HepG2 (cell line): ENCODE measurements around the gene FGF18. TPM values are rescaled to one million over a fixed set of nuclear protein-coding genes. Genes with fewer than 3 reads are reported as not detected.

Experiments used
- CBX2 ChIP-seq, 2 experiments: fragments of 200-600 bp in 1 of 2; sonication (generic); formaldehyde crosslinking in 1 of 2; IDR thresholded peaks; 2 replicates each; pipeline versions ENCODE4 v1.7.0 to v1.8.1; 2018 to 2022; ENCODE audit warnings: low read depth in 2 of 2, low read length in 1 of 2, mild to moderate bottlenecking in 1 of 2, missing genetic modification reagents in 1 of 2
- CTCF ChIP-seq: sonication (generic); formaldehyde crosslinking; IDR thresholded peaks from 2 replicates; pipeline ENCODE4 v1.5.0; 2020; ENCODE audit warnings: mild to moderate bottlenecking, missing genetic modification reagents, moderate library complexity
- GTF2F1 ChIP-seq: fragments of 150-350 bp; IDR thresholded peaks from 2 replicates; pipeline ENCODE4 v1.6.1; 2014; ENCODE audit warnings: low read length
- HMG20A ChIP-seq: IDR thresholded peaks from 2 replicates; pipeline ENCODE4 v1.6.1; 2016; ENCODE audit warnings: borderline replicate concordance
- IRX3 ChIP-seq: sonication (generic); formaldehyde crosslinking; IDR thresholded peaks from 2 replicates; pipeline ENCODE4 v1.8.1; 2023; ENCODE audit warnings: mild to moderate bottlenecking, low read depth, missing genetic modification reagents, borderline replicate concordance
- KDM5A ChIP-seq: fragments of 200-600 bp; sonication (generic); IDR thresholded peaks from 2 replicates; pipeline ENCODE4 v1.7.0; 2018; ENCODE audit warnings: antibody characterized with exemption, mild to moderate bottlenecking, low read length, borderline replicate concordance
- MYC ChIP-seq: sonication (generic); formaldehyde crosslinking; IDR thresholded peaks from 2 replicates; pipeline ENCODE4 v1.9.0; 2021; ENCODE audit warnings: missing genetic modification reagents, borderline replicate concordance
- ZNF124 ChIP-seq: sonication (generic); formaldehyde crosslinking; IDR thresholded peaks from 2 replicates; pipeline ENCODE4 v1.4.0; 2020; ENCODE audit warnings: missing genetic modification reagents
- ZNF282 ChIP-seq: fragments of 450-650 bp; IDR thresholded peaks from 2 replicates; pipeline ENCODE4 v1.6.1; 2018; ENCODE audit not compliant: partially characterized antibody
- ZNF335 ChIP-seq: sonication (generic); formaldehyde crosslinking; IDR thresholded peaks from 2 replicates; pipeline ENCODE4 v1.4.0; 2020; ENCODE audit warnings: missing genetic modification reagents
- ZNF740 ChIP-seq: sonication (generic); formaldehyde crosslinking; IDR thresholded peaks from 2 replicates; pipeline ENCODE4 v1.4.0; 2020; ENCODE audit warnings: missing genetic modification reagents
- ZNF788 ChIP-seq: sonication (generic); formaldehyde crosslinking; IDR thresholded peaks from 2 replicates; pipeline ENCODE4 v1.5.0; 2020; ENCODE audit warnings: mild to moderate bottlenecking, missing genetic modification reagents, borderline replicate concordance
- polyA plus RNA-seq, 8 experiments: library from polyadenylated mRNA; depleted of rRNA in 3 of 8; stranded (reverse) in 7 of 8; unstranded in 1 of 8; fragments of >200 nt; fragmentation: Illumina TruSeq in 4 of 8; extraction: Trizol in 4 of 8; gene quantifications; 2 replicates each; pipeline versions ENCODE4 v1.2.1 to v1.2.3, GENCODE V29; 2011 to 2016; ENCODE audit warnings: low read depth in 4 of 8, missing spikeins in 1 of 8, mixed read lengths in 1 of 8; ENCODE audit not compliant: insufficient read depth in 1 of 8
- total RNA-seq, 5 experiments: library from RNA; depleted of rRNA; stranded (reverse); fragments of >200 nt; fragmentation: Illumina TruSeq; extraction: Trizol; gene quantifications; 2 replicates each; pipeline ENCODE4 v1.2.3, GENCODE V29; 2016; ENCODE audit warnings: low read depth in 1 of 5
- TF ChIP-seq, protein P1 (sequence below): sonication (generic); formaldehyde crosslinking; IDR thresholded peaks from 2 replicates; pipeline ENCODE4 v1.4.0; 2020; ENCODE audit warnings: missing genetic modification reagents
- TF ChIP-seq, protein P2 (sequence below): sonication (generic); formaldehyde crosslinking; IDR thresholded peaks from 2 replicates; pipeline ENCODE4 v1.5.1; 2020; ENCODE audit warnings: mild to moderate bottlenecking, missing genetic modification reagents, borderline replicate concordance

Gene FGF18
- total and polyA plus RNA-seq, 2 of the 13 experiments (the other 11 are each of a cell fraction or from before 2014, with no cell fraction given) = not detected

- TF ChIP-seq, protein P1, sequence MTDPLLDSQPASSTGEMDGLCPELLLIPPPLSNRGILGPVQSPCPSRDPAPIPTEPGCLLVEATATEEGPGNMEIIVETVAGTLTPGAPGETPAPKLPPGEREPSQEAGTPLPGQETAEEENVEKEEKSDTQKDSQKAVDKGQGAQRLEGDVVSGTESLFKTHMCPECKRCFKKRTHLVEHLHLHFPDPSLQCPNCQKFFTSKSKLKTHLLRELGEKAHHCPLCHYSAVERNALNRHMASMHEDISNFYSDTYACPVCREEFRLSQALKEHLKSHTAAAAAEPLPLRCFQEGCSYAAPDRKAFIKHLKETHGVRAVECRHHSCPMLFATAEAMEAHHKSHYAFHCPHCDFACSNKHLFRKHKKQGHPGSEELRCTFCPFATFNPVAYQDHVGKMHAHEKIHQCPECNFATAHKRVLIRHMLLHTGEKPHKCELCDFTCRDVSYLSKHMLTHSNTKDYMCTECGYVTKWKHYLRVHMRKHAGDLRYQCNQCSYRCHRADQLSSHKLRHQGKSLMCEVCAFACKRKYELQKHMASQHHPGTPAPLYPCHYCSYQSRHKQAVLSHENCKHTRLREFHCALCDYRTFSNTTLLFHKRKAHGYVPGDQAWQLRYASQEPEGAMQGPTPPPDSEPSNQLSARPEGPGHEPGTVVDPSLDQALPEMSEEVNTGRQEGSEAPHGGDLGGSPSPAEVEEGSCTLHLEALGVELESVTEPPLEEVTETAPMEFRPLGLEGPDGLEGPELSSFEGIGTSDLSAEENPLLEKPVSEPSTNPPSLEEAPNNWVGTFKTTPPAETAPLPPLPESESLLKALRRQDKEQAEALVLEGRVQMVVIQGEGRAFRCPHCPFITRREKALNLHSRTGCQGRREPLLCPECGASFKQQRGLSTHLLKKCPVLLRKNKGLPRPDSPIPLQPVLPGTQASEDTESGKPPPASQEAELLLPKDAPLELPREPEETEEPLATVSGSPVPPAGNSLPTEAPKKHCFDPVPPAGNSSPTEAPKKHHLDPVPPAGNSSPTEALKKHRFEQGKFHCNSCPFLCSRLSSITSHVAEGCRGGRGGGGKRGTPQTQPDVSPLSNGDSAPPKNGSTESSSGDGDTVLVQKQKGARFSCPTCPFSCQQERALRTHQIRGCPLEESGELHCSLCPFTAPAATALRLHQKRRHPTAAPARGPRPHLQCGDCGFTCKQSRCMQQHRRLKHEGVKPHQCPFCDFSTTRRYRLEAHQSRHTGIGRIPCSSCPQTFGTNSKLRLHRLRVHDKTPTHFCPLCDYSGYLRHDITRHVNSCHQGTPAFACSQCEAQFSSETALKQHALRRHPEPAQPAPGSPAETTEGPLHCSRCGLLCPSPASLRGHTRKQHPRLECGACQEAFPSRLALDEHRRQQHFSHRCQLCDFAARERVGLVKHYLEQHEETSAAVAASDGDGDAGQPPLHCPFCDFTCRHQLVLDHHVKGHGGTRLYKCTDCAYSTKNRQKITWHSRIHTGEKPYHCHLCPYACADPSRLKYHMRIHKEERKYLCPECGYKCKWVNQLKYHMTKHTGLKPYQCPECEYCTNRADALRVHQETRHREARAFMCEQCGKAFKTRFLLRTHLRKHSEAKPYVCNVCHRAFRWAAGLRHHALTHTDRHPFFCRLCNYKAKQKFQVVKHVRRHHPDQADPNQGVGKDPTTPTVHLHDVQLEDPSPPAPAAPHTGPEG (CRISPR knock-in tag) = peak; percentile 68; the same call in 1 of the 2 replicates
- TF ChIP-seq, protein P2, sequence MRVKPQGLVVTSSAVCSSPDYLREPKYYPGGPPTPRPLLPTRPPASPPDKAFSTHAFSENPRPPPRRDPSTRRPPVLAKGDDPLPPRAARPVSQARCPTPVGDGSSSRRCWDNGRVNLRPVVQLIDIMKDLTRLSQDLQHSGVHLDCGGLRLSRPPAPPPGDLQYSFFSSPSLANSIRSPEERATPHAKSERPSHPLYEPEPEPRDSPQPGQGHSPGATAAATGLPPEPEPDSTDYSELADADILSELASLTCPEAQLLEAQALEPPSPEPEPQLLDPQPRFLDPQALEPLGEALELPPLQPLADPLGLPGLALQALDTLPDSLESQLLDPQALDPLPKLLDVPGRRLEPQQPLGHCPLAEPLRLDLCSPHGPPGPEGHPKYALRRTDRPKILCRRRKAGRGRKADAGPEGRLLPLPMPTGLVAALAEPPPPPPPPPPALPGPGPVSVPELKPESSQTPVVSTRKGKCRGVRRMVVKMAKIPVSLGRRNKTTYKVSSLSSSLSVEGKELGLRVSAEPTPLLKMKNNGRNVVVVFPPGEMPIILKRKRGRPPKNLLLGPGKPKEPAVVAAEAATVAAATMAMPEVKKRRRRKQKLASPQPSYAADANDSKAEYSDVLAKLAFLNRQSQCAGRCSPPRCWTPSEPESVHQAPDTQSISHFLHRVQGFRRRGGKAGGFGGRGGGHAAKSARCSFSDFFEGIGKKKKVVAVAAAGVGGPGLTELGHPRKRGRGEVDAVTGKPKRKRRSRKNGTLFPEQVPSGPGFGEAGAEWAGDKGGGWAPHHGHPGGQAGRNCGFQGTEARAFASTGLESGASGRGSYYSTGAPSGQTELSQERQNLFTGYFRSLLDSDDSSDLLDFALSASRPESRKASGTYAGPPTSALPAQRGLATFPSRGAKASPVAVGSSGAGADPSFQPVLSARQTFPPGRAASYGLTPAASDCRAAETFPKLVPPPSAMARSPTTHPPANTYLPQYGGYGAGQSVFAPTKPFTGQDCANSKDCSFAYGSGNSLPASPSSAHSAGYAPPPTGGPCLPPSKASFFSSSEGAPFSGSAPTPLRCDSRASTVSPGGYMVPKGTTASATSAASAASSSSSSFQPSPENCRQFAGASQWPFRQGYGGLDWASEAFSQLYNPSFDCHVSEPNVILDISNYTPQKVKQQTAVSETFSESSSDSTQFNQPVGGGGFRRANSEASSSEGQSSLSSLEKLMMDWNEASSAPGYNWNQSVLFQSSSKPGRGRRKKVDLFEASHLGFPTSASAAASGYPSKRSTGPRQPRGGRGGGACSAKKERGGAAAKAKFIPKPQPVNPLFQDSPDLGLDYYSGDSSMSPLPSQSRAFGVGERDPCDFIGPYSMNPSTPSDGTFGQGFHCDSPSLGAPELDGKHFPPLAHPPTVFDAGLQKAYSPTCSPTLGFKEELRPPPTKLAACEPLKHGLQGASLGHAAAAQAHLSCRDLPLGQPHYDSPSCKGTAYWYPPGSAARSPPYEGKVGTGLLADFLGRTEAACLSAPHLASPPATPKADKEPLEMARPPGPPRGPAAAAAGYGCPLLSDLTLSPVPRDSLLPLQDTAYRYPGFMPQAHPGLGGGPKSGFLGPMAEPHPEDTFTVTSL (CRISPR knock-in tag) = 0 out of 2 replicates have a peak, but pooled peaks have one; percentile 17
- no peak for TF ChIP-seq ZNF282
- TF ChIP-seq CTCF (CRISPR knock-in tag) = no peak
- TF ChIP-seq MYC (CRISPR knock-in tag) = peak; percentile 85
- TF ChIP-seq IRX3 = no peak
- TF ChIP-seq KDM5A = peak; percentile 37; the same call in 1 of the 2 replicates
- peak; percentile 95; the same call in 1 of the 2 replicates for TF ChIP-seq ZNF788
- peak; percentile 87 for TF ChIP-seq GTF2F1
- TF ChIP-seq CBX2 (IDR thresholded peaks at IDR 0.05; ENCODE audit: low read depth, low read length) = no peak
- TF ChIP-seq CBX2 (CRISPR knock-in tag; IDR thresholded peaks at IDR 0.05; ENCODE audit: low read depth) = no peak
- no peak for TF ChIP-seq HMG20A (CRISPR knock-in tag)
- TF ChIP-seq ZNF335 (CRISPR knock-in tag) = peak; percentile 51; the same call in 1 of the 2 replicates
- TF ChIP-seq ZNF740 (CRISPR knock-in tag) = 0 out of 2 replicates have a peak, but pooled peaks have one; percentile 44
- TF ChIP-seq ZNF124 (CRISPR knock-in tag) = 0 out of 2 replicates have a peak, but pooled peaks have one; percentile 14
Measured at GRCh38 chr5:171387345-171387969, 32.0 kb upstream of the FGF18 start, which contains the start of gene NPM1 (continued).
